K562 (cell line): ENCODE measurements around the gene SLITRK3. TPM values are rescaled to one million over a fixed set of nuclear protein-coding genes. Genes with fewer than 3 reads are reported as not detected.

Experiments used
- ATAC-seq: fragments of 200-7000 bp; cut with Tn5 transposase; 3 replicates; pipeline ENCODE4 v1.9.1; 2020; ENCODE audit warnings: moderate library complexity
- BruUV-seq: library from RNA; stranded (reverse); fragments of 400-500 nt; replicated peaks from 2 replicates; lab custom pipeline; 2021; lab: Mats Ljungman, UMichigan
- CTCF ChIA-PET: fragments of 300-600 bp; formaldehyde crosslinking; extraction: SDS; loops from one replicate; lab custom pipeline; 2021; ENCODE audit warnings: low intra/inter-chr PET ratio; lab: Yijun Ruan, JAX
- POLR2A ChIA-PET: fragments of 300-600, 350-650 bp; sonication (Branson Sonifier 250); formaldehyde crosslinking; extraction: SDS; loops from one replicate; lab custom pipeline; 2021; ENCODE audit warnings: antibody characterized with exemption, inconsistent platforms; lab: Yijun Ruan, JAX
- DNase-seq, 4 experiments: peaks; one replicate each; pipeline versions ENCODE4 v3.0.0 to v3.0.0-alpha.2; 2011 to 2018; ENCODE audit warnings: low spot score in 3 of 4, mixed read lengths in 3 of 4; ENCODE audit errors: extremely low read depth in 1 of 4
- FAIRE-seq: peaks from 2 replicates; lab custom pipeline; 2011; peaks lifted over from hg19 to GRCh38; lab: Jason Lieb, UNC
- H2AFZ ChIP-seq: 2 replicates; pipeline ENCODE4 v1.6.0; 2011; ENCODE audit warnings: low read depth, low read length, control low read depth, inconsistent platforms
- H3K27ac ChIP-seq: fragments of 200-600 bp; 3 replicates; pipeline ENCODE4 v1.8.0; 2011; ENCODE audit warnings: low read depth, mild to moderate bottlenecking, control low read depth, inconsistent platforms, low read length, moderate library complexity, mixed read lengths; ENCODE audit errors: extremely low read depth
- H3K27me3 ChIP-seq, 2 experiments: fragments of 300-600 bp in 1 of 2; 2 replicates in 1 of 2; 3 replicates in 1 of 2; pipeline versions ENCODE4 v1.6.0 to v1.8.0; 2011; ENCODE audit warnings: inconsistent platforms in 2 of 2, low read length in 2 of 2, mild to moderate bottlenecking in 1 of 2, mixed read lengths in 1 of 2, moderate library complexity in 1 of 2; ENCODE audit not compliant: control insufficient read depth in 2 of 2, insufficient read depth in 2 of 2
- H3K36me3 ChIP-seq: fragments of 300-600 bp; 3 replicates; pipeline ENCODE4 v1.8.0; 2011; ENCODE audit warnings: mild to moderate bottlenecking, low read length, inconsistent platforms; ENCODE audit not compliant: control insufficient read depth, insufficient read depth
- H3K4me1 ChIP-seq, 2 experiments: fragments of 200-600 bp in 1 of 2; replicated peaks in 1 of 2; 2 replicates in 1 of 2; 3 replicates in 1 of 2; pipeline versions ENCODE4 v1.5.1 to v1.8.0; 2011; ENCODE audit warnings: inconsistent platforms in 2 of 2, low read length in 2 of 2, mild to moderate bottlenecking in 1 of 2, mixed read lengths in 1 of 2, moderate library complexity in 1 of 2; ENCODE audit not compliant: control insufficient read depth in 2 of 2, insufficient read depth in 2 of 2
- H3K4me2 ChIP-seq: 2 replicates; pipeline ENCODE4 v1.6.1; 2011; ENCODE audit warnings: low read length, control low read depth, inconsistent platforms, mixed read lengths; ENCODE audit not compliant: insufficient read depth
- H3K4me3 ChIP-seq: fragments of 200-600 bp; sonication (generic), shearing (Covaris generic); 2 replicates; pipeline ENCODE4 v1.5.1; 2016; ENCODE audit warnings: control low read depth, inconsistent platforms
- H3K79me2 ChIP-seq: fragments of 200-600 bp; 3 replicates; pipeline ENCODE4 v1.8.0; 2011; ENCODE audit warnings: low read length, inconsistent platforms; ENCODE audit not compliant: control insufficient read depth, insufficient read depth
- H3K9ac ChIP-seq, 2 experiments: 2 replicates each; pipeline versions ENCODE4 v1.6.0 to v1.6.1; 2011; ENCODE audit warnings: low read depth in 2 of 2, low read length in 2 of 2, control low read depth in 1 of 2, inconsistent platforms in 1 of 2, mild to moderate bottlenecking in 1 of 2, mixed read lengths in 1 of 2; ENCODE audit not compliant: insufficient read depth in 1 of 2
- H3K9me1 ChIP-seq: one replicate; pipeline ENCODE4 v1.6.0; 2011; ENCODE audit warnings: inconsistent platforms, mild to moderate bottlenecking, low read length, moderate library complexity; ENCODE audit not compliant: control insufficient read depth, insufficient read depth
- H3K9me3 ChIP-seq: replicated peaks from 2 replicates; pipeline ENCODE4 v1.5.1; 2011; ENCODE audit warnings: low read depth, low read length, inconsistent platforms; ENCODE audit not compliant: control insufficient read depth, insufficient read depth
- H4K20me1 ChIP-seq: replicated peaks from 2 replicates; pipeline ENCODE4 v1.6.1; 2011; ENCODE audit warnings: low read length, inconsistent platforms, mixed read lengths; ENCODE audit not compliant: control insufficient read depth, insufficient read depth
- FOS ChIP-seq: IDR thresholded peaks from 3 replicates; pipeline ENCODE4 v1.6.1; 2011; ENCODE audit not compliant: insufficient read length; ENCODE audit errors: extremely low read depth
- NBN ChIP-seq: fragments of 450-650 bp; IDR thresholded peaks from 2 replicates; pipeline ENCODE4 v1.6.1; 2016; ENCODE audit warnings: low read depth, mild to moderate bottlenecking
- RAD21 ChIP-seq, 2 experiments: fragments of 250-450 bp in 1 of 2; fragments of 450-650 bp in 1 of 2; sonication (Bioruptor Pico) in 1 of 2; formaldehyde crosslinking in 1 of 2; IDR thresholded peaks in 1 of 2; conservative IDR thresholded peaks in 1 of 2; 2 replicates each; pipeline versions ENCODE4 v1.4.0 to v1.8.0; 2020 to 2022; ENCODE audit warnings: mild to moderate bottlenecking in 2 of 2, moderate library complexity in 1 of 2
- SMC3 ChIP-seq: conservative IDR thresholded peaks from 2 replicates; pipeline ENCODE4 v1.6.1; 2011; ENCODE audit warnings: low read depth, low read length, improper control_type of control experiment; ENCODE audit not compliant: insufficient read depth
- ZNF57 ChIP-seq: fragments of 450-650 bp; formaldehyde crosslinking; IDR thresholded peaks from 2 replicates; pipeline ENCODE4 v1.4.0; 2020; ENCODE audit warnings: mild to moderate bottlenecking, moderate library complexity
- ZNF696 ChIP-seq: fragments of 250-450 bp; sonication (Bioruptor Pico); conservative IDR thresholded peaks from 2 replicates; pipeline ENCODE4 v1.4.0; 2020; ENCODE audit warnings: mild to moderate bottlenecking, moderate library complexity
- WGBS: fragments of 100-300 bp; shearing (Covaris generic); methylation state at CpG from one replicate; pipeline ENCODE4 v1.1.6; 2016; ENCODE audit warnings: low coverage, mixed read lengths; ENCODE audit not compliant: insufficient coverage; ENCODE audit errors: missing lambda C conversion rate; 5-methylcytosine and 5-hydroxymethylcytosine counted together
- in situ Hi-C: fragments of 300-500 bp; cut with MboI; formaldehyde crosslinking; loops from 4 replicates; pipeline ENCODE4 v1.15.0; 2018; ENCODE audit warnings: inconsistent platforms, mixed read lengths
- intact Hi-C: fragments of 100-400 bp; cut with micrococcal nuclease; formaldehyde crosslinking; loops from 2 replicates; pipeline ENCODE4 v1.14.2; 2022
- polyA plus RNA-seq, 8 experiments: library from polyadenylated mRNA; depleted of rRNA in 4 of 8; stranded (reverse) in 5 of 8; unstranded in 3 of 8; fragments of >200 nt; fragmentation: Nextera tagmentation in 2 of 8; fragmentation: Illumina TruSeq in 1 of 8; extraction: Ambion mirVana in 2 of 8; extraction: Trizol in 1 of 8; gene quantifications; 2 replicates each; pipeline versions ENCODE4 v1.2.1 to v1.2.3, GENCODE V29; 2011 to 2014; ENCODE audit warnings: inconsistent platforms in 1 of 8, missing spikeins in 1 of 8
- total RNA-seq, 7 experiments: library from RNA; depleted of rRNA in 6 of 7; stranded (reverse); fragments of >200 nt in 6 of 7; fragmentation: Illumina TruSeq in 2 of 7; extraction: Trizol in 2 of 7; gene quantifications; 2 replicates each; pipeline versions ENCODE4 v1.2.1 to v1.2.3, GENCODE V29; 2011 to 2021; ENCODE audit warnings: low replicate concordance in 1 of 7
- TF ChIP-seq, protein P1 (sequence below): fragments of 450-650 bp; formaldehyde crosslinking; IDR thresholded peaks from 2 replicates; pipeline ENCODE4 v1.4.0; 2020; ENCODE audit warnings: mild to moderate bottlenecking, moderate library complexity
- TF ChIP-seq, protein P2 (sequence below): sonication (generic); formaldehyde crosslinking; IDR thresholded peaks from 2 replicates; pipeline ENCODE4 v1.8.0; 2023; ENCODE audit warnings: mild to moderate bottlenecking, missing genetic modification reagents
- TF ChIP-seq, protein P3 (sequence below), 3 experiments: IDR thresholded peaks in 2 of 3; conservative IDR thresholded peaks in 1 of 3; 2 replicates each; pipeline ENCODE4 v1.5.1; 2011 to 2012; ENCODE audit warnings: low read length in 3 of 3, mild to moderate bottlenecking in 3 of 3, control low read depth in 2 of 3, improper control_type of control experiment in 1 of 3, inconsistent platforms in 1 of 3, low read depth in 1 of 3, mixed read lengths in 1 of 3, moderate library complexity in 1 of 3; ENCODE audit not compliant: insufficient read depth in 2 of 3
- TF ChIP-seq, protein P4 (sequence below): fragments of 250-450 bp; sonication (Bioruptor Pico); IDR thresholded peaks from 2 replicates; pipeline ENCODE4 v1.9.0; 2021; ENCODE audit warnings: mild to moderate bottlenecking, inconsistent platforms
- TF ChIP-seq, protein P5 (sequence below): fragments of 450-650 bp; IDR thresholded peaks from 2 replicates; pipeline ENCODE4 v1.6.1; 2017; ENCODE audit warnings: antibody characterized with exemption

SLITRK3 gene
- total and polyA plus RNA-seq, 9 of the 15 experiments (the other 6 are each of a cell fraction or from before 2014, with no cell fraction given): not detected

DNA sequence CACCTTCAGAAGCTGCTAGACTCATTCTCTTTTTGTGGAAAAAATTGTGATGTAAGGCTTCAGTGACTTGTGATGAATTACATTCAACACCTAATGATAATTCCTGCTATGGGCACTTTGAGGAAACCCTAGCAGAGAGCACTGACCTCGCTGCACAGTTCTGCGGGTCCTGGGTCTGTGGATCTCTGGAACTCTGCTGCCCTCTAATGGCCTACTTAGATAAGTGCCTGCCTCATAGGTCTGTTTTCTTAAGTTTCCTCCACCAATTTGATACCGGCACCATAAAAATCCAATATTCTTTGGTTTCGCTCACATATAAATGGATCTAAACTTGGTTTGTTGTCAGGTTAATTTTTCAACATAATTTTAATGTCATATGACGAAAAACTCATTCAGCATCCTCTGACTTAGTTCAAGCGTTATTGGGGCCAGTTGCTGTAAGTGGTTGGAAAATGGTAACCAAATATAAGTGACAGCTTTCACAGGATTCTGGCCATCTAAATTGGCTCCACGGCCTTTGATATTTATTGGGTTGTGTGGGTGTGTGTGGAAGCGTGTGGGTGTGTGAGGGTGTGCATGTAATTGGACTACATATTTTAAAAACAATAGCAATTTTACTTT, 10.4 kb downstream of the SLITRK3 start:
- Histone ChIP-seq H3K9ac (no peak overlapping the region), H3K27ac (no peak overlapping the region), H3K9me1 (no peaks in the 10 kb centered on the region), H3K27me3 (no peaks in the 10 kb centered on the region), H2AFZ (no peak overlapping the region), H3K9me3 (no peaks in the 10 kb centered on the region), H3K4me2 (no peak overlapping the region), H4K20me1 (no peaks in the 10 kb centered on the region), H3K4me3 (no peak overlapping the region), H3K4me1 (no peaks in the 10 kb centered on the region), H3K79me2 (no peaks in the 10 kb centered on the region), H3K36me3 (no peaks in the 10 kb centered on the region)
- ChIA-PET POLR2A (no interaction called here), CTCF (no interaction called here)
- in situ Hi-C loops (no loop called here), intact Hi-C loops (no loop called here)
- peak; percentile 87 for ATAC-seq
- FAIRE-seq: peak; percentile 70
- 4% methylated on average over 8 of the region's 8 CpGs for WGBS
- peak; percentile 44 to 66 (median 50) for DNase-seq
- BruUV-seq: no TSS peak
- TF ChIP-seq, protein P1, sequence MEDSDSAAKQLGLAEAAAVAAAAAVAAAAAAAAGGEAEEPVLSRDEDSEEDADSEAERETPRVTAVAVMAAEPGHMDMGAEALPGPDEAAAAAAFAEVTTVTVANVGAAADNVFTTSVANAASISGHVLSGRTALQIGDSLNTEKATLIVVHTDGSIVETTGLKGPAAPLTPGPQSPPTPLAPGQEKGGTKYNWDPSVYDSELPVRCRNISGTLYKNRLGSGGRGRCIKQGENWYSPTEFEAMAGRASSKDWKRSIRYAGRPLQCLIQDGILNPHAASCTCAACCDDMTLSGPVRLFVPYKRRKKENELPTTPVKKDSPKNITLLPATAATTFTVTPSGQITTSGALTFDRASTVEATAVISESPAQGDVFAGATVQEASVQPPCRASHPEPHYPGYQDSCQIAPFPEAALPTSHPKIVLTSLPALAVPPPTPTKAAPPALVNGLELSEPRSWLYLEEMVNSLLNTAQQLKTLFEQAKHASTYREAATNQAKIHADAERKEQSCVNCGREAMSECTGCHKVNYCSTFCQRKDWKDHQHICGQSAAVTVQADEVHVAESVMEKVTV (CRISPR knock-in tag): no peak
- TF ChIP-seq SMC3: peak; percentile 43; the same call in 1 of the 2 replicates
- TF ChIP-seq, protein P2, sequence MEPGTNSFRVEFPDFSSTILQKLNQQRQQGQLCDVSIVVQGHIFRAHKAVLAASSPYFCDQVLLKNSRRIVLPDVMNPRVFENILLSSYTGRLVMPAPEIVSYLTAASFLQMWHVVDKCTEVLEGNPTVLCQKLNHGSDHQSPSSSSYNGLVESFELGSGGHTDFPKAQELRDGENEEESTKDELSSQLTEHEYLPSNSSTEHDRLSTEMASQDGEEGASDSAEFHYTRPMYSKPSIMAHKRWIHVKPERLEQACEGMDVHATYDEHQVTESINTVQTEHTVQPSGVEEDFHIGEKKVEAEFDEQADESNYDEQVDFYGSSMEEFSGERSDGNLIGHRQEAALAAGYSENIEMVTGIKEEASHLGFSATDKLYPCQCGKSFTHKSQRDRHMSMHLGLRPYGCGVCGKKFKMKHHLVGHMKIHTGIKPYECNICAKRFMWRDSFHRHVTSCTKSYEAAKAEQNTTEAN (CRISPR knock-in tag): no peak
- TF ChIP-seq FOS: no peak
- peak; percentile 72 to 80 for TF ChIP-seq RAD21 (CRISPR knock-in tag; conservative IDR thresholded peaks at IDR 0.05 in 1 of 2, IDR thresholded peaks at IDR 0.05 in 1 of 2)
- no peak for TF ChIP-seq NBN
- no peak for TF ChIP-seq ZNF57 (CRISPR knock-in tag)
- TF ChIP-seq, protein P3, sequence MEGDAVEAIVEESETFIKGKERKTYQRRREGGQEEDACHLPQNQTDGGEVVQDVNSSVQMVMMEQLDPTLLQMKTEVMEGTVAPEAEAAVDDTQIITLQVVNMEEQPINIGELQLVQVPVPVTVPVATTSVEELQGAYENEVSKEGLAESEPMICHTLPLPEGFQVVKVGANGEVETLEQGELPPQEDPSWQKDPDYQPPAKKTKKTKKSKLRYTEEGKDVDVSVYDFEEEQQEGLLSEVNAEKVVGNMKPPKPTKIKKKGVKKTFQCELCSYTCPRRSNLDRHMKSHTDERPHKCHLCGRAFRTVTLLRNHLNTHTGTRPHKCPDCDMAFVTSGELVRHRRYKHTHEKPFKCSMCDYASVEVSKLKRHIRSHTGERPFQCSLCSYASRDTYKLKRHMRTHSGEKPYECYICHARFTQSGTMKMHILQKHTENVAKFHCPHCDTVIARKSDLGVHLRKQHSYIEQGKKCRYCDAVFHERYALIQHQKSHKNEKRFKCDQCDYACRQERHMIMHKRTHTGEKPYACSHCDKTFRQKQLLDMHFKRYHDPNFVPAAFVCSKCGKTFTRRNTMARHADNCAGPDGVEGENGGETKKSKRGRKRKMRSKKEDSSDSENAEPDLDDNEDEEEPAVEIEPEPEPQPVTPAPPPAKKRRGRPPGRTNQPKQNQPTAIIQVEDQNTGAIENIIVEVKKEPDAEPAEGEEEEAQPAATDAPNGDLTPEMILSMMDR (IDR thresholded peaks at IDR 0.05 in 2 of 3, conservative IDR thresholded peaks at IDR 0.05 in 1 of 3; ENCODE audit: insufficient read depth in 2 of 3, low read depth in 1 of 3, low read length in 3 of 3): peak; percentile 48 to 78 (median 73)
- no peak for TF ChIP-seq ZNF696
- TF ChIP-seq, protein P4, sequence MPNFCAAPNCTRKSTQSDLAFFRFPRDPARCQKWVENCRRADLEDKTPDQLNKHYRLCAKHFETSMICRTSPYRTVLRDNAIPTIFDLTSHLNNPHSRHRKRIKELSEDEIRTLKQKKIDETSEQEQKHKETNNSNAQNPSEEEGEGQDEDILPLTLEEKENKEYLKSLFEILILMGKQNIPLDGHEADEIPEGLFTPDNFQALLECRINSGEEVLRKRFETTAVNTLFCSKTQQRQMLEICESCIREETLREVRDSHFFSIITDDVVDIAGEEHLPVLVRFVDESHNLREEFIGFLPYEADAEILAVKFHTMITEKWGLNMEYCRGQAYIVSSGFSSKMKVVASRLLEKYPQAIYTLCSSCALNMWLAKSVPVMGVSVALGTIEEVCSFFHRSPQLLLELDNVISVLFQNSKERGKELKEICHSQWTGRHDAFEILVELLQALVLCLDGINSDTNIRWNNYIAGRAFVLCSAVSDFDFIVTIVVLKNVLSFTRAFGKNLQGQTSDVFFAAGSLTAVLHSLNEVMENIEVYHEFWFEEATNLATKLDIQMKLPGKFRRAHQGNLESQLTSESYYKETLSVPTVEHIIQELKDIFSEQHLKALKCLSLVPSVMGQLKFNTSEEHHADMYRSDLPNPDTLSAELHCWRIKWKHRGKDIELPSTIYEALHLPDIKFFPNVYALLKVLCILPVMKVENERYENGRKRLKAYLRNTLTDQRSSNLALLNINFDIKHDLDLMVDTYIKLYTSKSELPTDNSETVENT: no peak
- TF ChIP-seq, protein P5, sequence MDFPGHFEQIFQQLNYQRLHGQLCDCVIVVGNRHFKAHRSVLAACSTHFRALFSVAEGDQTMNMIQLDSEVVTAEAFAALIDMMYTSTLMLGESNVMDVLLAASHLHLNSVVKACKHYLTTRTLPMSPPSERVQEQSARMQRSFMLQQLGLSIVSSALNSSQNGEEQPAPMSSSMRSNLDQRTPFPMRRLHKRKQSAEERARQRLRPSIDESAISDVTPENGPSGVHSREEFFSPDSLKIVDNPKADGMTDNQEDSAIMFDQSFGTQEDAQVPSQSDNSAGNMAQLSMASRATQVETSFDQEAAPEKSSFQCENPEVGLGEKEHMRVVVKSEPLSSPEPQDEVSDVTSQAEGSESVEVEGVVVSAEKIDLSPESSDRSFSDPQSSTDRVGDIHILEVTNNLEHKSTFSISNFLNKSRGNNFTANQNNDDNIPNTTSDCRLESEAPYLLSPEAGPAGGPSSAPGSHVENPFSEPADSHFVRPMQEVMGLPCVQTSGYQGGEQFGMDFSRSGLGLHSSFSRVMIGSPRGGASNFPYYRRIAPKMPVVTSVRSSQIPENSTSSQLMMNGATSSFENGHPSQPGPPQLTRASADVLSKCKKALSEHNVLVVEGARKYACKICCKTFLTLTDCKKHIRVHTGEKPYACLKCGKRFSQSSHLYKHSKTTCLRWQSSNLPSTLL: no peak
